NB4 (cell line): ENCODE results near the gene PGAM5.

Experiments used
- DNase-seq: peaks from one replicate; pipeline ENCODE4 v3.0.0; 2010; ENCODE audit warnings: low read depth
- H3K4me3 ChIP-seq: one replicate; pipeline ENCODE4 v1.5.1; 2011; ENCODE audit warnings: mild to moderate bottlenecking, low read depth, low read length, moderate library complexity
- MYC ChIP-seq: IDR thresholded peaks from 2 replicates; pipeline ENCODE4 v1.6.1; 2011; ENCODE audit warnings: low read depth, low read length
- POLR2A ChIP-seq: IDR thresholded peaks from 2 replicates; pipeline ENCODE4 v1.6.1; 2011; ENCODE audit warnings: mild to moderate bottlenecking; ENCODE audit not compliant: insufficient read length; ENCODE audit errors: extremely low read depth
- TF ChIP-seq, protein P1 (sequence below): IDR thresholded peaks from 2 replicates; pipeline ENCODE4 v1.6.1; 2011; ENCODE audit warnings: low read depth, low read length
- TF ChIP-seq, protein P2 (sequence below): IDR thresholded peaks from one replicate; pipeline ENCODE4 v1.5.1; 2012; ENCODE audit warnings: low read depth, low read length

PGAM5 gene

DNA sequence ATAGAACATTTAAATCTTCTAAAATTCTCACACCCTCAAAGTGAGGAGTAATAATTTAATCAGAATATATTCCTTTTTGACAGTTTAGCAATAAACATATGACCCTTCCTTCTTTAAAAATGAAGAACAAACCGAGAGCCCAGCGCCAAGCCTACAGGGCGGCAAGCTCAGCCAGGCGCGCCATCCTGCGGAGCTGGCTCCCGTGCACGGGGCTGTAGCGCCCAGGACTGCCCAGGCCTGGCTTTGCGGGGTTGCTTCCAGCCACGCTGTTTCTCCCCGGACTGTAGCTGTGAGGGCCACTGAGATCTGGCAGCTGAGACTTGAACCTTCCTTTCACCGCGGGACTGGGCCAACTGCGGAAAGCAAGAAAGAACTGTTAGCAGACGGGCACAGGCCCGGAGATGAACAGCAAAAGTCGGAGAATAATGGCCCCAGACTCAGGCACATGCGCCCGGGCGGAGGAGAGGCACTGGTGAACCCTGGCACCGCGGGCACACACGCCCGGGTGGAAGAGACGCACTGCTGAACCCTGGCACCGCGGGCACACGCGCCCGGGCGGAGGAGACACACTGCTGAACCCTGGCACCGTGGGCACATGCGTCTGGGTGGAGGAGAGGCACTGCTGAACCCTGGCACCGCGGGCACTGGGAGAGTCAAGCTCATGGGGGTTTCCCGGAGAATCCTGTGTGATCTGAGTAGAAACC, 16.6 kb downstream of the PGAM5 start:
- no peak overlapping the region for H3K4me3 ChIP-seq
- TF ChIP-seq, protein P1, sequence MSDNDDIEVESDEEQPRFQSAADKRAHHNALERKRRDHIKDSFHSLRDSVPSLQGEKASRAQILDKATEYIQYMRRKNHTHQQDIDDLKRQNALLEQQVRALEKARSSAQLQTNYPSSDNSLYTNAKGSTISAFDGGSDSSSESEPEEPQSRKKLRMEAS = no peak
- TF ChIP-seq POLR2A (no peak), MYC (no peak)
- TF ChIP-seq, protein P2, sequence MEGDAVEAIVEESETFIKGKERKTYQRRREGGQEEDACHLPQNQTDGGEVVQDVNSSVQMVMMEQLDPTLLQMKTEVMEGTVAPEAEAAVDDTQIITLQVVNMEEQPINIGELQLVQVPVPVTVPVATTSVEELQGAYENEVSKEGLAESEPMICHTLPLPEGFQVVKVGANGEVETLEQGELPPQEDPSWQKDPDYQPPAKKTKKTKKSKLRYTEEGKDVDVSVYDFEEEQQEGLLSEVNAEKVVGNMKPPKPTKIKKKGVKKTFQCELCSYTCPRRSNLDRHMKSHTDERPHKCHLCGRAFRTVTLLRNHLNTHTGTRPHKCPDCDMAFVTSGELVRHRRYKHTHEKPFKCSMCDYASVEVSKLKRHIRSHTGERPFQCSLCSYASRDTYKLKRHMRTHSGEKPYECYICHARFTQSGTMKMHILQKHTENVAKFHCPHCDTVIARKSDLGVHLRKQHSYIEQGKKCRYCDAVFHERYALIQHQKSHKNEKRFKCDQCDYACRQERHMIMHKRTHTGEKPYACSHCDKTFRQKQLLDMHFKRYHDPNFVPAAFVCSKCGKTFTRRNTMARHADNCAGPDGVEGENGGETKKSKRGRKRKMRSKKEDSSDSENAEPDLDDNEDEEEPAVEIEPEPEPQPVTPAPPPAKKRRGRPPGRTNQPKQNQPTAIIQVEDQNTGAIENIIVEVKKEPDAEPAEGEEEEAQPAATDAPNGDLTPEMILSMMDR = no peak
- no peak for DNase-seq

DNA sequence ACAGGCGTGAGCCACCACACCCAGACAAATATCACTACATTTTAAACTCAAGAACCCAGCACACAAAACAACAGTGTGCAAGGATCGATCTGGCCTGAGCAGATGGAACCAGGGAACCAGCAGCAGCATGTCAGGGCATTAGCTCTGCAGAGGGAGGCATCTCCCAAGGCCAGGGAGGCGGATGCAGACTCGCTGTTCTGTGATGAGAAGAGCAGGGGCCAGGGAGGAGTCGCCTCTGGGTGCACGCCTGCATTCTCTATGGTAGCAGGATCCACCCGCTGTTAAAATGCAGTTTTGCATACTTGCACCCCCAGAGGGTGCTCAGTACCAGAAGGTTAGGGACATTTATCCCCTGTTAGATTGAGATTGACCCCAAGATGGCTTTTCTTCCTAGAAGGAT, 17.9 kb downstream of the PGAM5 start:
- DNase-seq = no peak
- TF ChIP-seq POLR2A (no peak), MYC (no peak)
- TF ChIP-seq, protein P2 = no peak
- TF ChIP-seq, protein P1 = no peak
- H3K4me3 ChIP-seq = no peak overlapping the region

DNA sequence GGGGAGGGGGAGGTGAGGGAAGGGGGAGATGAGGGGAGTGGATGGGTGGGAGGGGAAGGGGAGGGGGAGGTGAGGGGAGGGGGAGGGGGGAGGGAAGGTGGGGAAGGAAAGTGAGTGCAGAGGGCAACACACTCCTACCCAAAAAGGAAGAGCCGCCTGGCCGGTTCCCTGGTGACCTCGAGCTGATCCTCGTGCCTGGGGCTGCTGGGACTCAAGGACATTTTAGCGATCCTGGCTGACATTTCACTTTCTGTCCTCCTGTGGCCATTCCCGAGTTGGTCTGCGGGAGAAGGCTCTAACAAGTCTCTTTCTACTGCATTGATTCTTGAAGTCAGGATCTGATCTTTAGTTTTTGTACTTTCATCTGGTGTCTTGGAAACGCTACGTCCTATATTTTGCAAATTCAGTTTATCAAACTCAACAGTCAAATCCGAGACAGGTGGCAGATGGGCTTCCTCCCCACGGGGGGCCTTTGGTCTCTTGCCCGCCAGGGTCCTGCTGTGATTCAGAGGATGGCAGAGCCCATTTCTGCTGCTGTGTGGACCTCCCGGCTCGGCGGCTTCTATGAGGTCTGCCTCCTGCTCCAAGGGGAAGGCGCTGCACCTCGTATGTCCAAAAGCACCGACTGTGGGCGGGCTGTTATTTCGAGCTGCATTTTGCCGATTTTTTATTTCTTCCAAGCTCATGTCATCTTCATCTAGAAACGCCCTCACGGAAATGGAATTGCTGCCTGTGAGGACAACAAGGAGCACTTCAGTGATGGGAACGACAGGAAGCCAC, 19.1 kb downstream of the PGAM5 start:
- DNase-seq = peak; percentile 48
- TF ChIP-seq, protein P2 = no peak
- no peak for TF ChIP-seq MYC
- no peak for TF ChIP-seq POLR2A
- TF ChIP-seq, protein P1 = no peak
- H3K4me3 ChIP-seq = no peak overlapping the region

DNA sequence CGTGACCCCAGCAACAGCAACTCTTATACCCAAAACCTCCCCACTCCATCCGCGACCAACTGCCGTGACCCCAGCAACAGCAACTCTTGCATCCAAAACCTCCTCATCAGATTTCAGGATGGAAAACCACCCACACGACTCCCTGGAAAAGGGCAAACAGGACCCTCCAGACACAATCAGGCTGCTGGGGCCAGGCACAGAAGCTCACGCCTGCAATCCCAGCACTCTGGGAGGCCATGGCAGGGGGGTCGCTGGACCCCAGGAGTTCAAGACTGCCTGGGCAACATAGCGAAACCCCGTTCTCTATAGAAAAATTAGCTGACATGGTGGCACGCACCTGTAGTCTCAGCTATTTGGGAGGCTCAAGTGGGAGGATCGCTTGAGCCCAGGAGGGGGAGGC, 19.7 kb downstream of the PGAM5 start:
- no peak for DNase-seq
- TF ChIP-seq, protein P2 = no peak
- TF ChIP-seq, protein P1 = no peak
- TF ChIP-seq MYC (no peak), POLR2A (no peak)
- H3K4me3 ChIP-seq = no peak overlapping the region

DNA sequence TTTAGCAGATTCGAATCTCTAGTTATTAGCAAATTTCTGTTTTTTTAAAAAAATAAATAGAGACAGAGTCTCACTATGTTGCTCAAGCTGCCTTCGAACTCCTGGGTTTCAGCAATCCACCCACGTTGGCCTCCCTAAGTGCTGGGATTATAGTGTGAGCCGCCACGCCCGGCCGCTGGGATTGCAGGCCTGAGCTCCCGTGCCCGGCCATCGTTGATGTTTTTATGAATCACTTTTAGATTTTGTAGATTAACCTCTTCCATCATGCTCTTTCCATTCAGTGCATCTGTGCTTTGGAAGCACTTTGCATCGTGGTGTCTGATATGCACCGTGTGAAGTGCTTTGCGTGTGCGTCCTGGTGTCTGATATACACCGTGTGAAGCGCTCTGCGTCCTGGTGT, 20.9 kb downstream of the PGAM5 start:
- TF ChIP-seq, protein P2 = no peak
- TF ChIP-seq POLR2A (no peak), MYC (no peak)
- TF ChIP-seq, protein P1 = no peak
- no peak for DNase-seq
- no peak overlapping the region for H3K4me3 ChIP-seq
